Bone marrow (tissue), 2 donors: ENCODE data around the gene MMP17.

Experiments
- DNase-seq, 2 donors: peaks; one replicate each; lab custom pipeline; 2025; lab: John Stamatoyannopoulos, UW

Gene MMP17

GRCh38 chr12:131830914-131831571 is 2.9 kb downstream of the MMP17 start:
- no peak for DNase-seq

GRCh38 chr12:131831635-131832041 is 3.4 kb downstream of the MMP17 start:
- DNase-seq, result no peak

GRCh38 chr12:131832321-131833231 is 4.4 kb downstream of the MMP17 start:
- no peak for DNase-seq

- DNase-seq, result no peak
Measured at GRCh38 chr12:131833288-131833895, 5.2 kb downstream of the MMP17 start.

GRCh38 chr12:131833896-131834641 is 5.9 kb downstream of the MMP17 start:
- no peak for DNase-seq

- no peak for DNase-seq
Measured at GRCh38 chr12:131834798-131835615, 6.8 kb downstream of the MMP17 start.

- no peak for DNase-seq
Measured at GRCh38 chr12:131835616-131836171, 7.5 kb downstream of the MMP17 start.

- DNase-seq, result no peak
Measured at GRCh38 chr12:131836193-131836592, 8.0 kb downstream of the MMP17 start.

- DNase-seq, result no peak
Measured at GRCh38 chr12:131836714-131837397, 8.7 kb downstream of the MMP17 start.

GRCh38 chr12:131840643-131841416 is 12.6 kb downstream of the MMP17 start:
- DNase-seq, result no peak

- DNase-seq, result no peak
Measured at GRCh38 chr12:131841547-131841946, 13.4 kb downstream of the MMP17 start.

- DNase-seq, result no peak
Measured at GRCh38 chr12:131842169-131842568, 14.0 kb downstream of the MMP17 start.

GRCh38 chr12:131843527-131843926 is 15.3 kb downstream of the MMP17 start:
- DNase-seq, result no peak

- no peak for DNase-seq
Measured at GRCh38 chr12:131844140-131844539, 15.9 kb downstream of the MMP17 start.

- no peak for DNase-seq
Measured at GRCh38 chr12:131844656-131845055, 16.5 kb downstream of the MMP17 start.

GRCh38 chr12:131845121-131845520 is 16.9 kb downstream of the MMP17 start:
- DNase-seq, result no peak

GRCh38 chr12:131847456-131847855 is 19.3 kb downstream of the MMP17 start:
- DNase-seq, result no peak

GRCh38 chr12:131848753-131849152 is 20.6 kb downstream of the MMP17 start:
- no peak for DNase-seq

- no peak for DNase-seq
Measured at GRCh38 chr12:131849700-131850553, 21.7 kb downstream of the MMP17 start.
